Naive B cell (primary cell): ENCODE data around the gene FAM135A. TPM values are rescaled to one million over a fixed set of nuclear protein-coding genes. Genes with fewer than 3 reads are reported as not detected.
A peak's percentile ranks its signal among the peaks of the same experiment; 100 is the strongest.
"Not testable (repeated sequence)": the region's sequence is repeated elsewhere in the genome, so short reads cannot be mapped to it uniquely, and the experiment has no call there.

Source experiments
- ATAC-seq, 2 donors: fragments of 150-1000 bp; cut with Tn5 transposase; 2 replicates each; pipeline ENCODE4 v1.10.0; 2021; ENCODE audit warnings: low read depth in 2 of 2, mild to moderate bottlenecking in 2 of 2, moderate library complexity in 2 of 2
- DNase-seq: peaks from one replicate; pipeline ENCODE4 v3.0.0; 2022
- H3K27ac Mint-ChIP-seq, 6 donors: one replicate each; pipeline ENCODE4 v1.8.0; 2020 to 2022; ENCODE audit warnings: mild to moderate bottlenecking in 6 of 6, mixed read lengths in 6 of 6, moderate library complexity in 5 of 6, inconsistent platforms in 2 of 6
- H3K27me3 Mint-ChIP-seq, 3 donors: one replicate each; pipeline ENCODE4 v1.8.0; 2021 to 2022; ENCODE audit warnings: mixed read lengths in 3 of 3, mild to moderate bottlenecking in 1 of 3
- H3K36me3 Mint-ChIP-seq, 2 donors: one replicate each; pipeline ENCODE4 v1.8.0; 2020 to 2022; ENCODE audit warnings: mixed read lengths in 2 of 2, inconsistent platforms in 1 of 2, mild to moderate bottlenecking in 1 of 2
- H3K4me1 Mint-ChIP-seq, 3 donors: one replicate each; pipeline ENCODE4 v1.8.0; 2020 to 2022; ENCODE audit warnings: mixed read lengths in 3 of 3, inconsistent platforms in 1 of 3, mild to moderate bottlenecking in 1 of 3, moderate library complexity in 1 of 3
- H3K4me3 Mint-ChIP-seq, 8 donors: one replicate each; pipeline ENCODE4 v1.8.0; 2020 to 2022; ENCODE audit warnings: mild to moderate bottlenecking in 8 of 8, mixed read lengths in 8 of 8, moderate library complexity in 8 of 8, inconsistent platforms in 2 of 8
- H3K9me3 Mint-ChIP-seq, 7 donors: one replicate each; pipeline ENCODE4 v1.8.0; 2020 to 2022; ENCODE audit warnings: mixed read lengths in 7 of 7, mild to moderate bottlenecking in 5 of 7, inconsistent platforms in 2 of 7, moderate library complexity in 1 of 7
- polyA plus RNA-seq, 6 donors: library from polyadenylated mRNA; unstranded; fragments of 300-500 nt; fragmentation: Illumina TruSeq; gene quantifications; one replicate each; pipeline ENCODE4 v1.2.3, GENCODE V29; 2021; ENCODE audit warnings: low read depth in 6 of 6

The FAM135A gene
- polyA plus RNA-seq, 6 donors from 2014 or later, result 3.2 to 9.8 (median 7.9) TPM

- DNase-seq, H3K4me3 Mint-ChIP-seq, ATAC-seq, H3K27me3 Mint-ChIP-seq, H3K4me1 Mint-ChIP-seq: not testable (repeated sequence)
- H3K9me3 Mint-ChIP-seq, result peaks cover 0 to 19% (median 12%) of the 10 kb centered on the region in 7 donors
- peaks cover 21 to 22% of the 10 kb centered on the region in 2 donors for H3K36me3 Mint-ChIP-seq
- peak overlapping the region in 1 of 6 donors; percentile 32 for H3K27ac Mint-ChIP-seq
Measured at GRCh38 chr6:70453899-70454298, 40.6 kb downstream of the FAM135A start.

GRCh38 chr6:70456735-70457134 is 43.4 kb downstream of the FAM135A start:
- Mint-ChIP-seq H3K27me3 (no peaks in the 10 kb centered on the region), H3K27ac (no peak overlapping the region), H3K9me3 (peaks cover 0 to 8% (median 6%) of the 10 kb centered on the region in 7 donors), H3K36me3 (peaks cover 10 to 22% of the 10 kb centered on the region in 2 donors), H3K4me1 (peaks cover 0 to 15% (median 10%) of the 10 kb centered on the region in 3 donors), H3K4me3 (no peak overlapping the region)
- no peak for DNase-seq
- no peak for ATAC-seq

- peaks cover 0 to 15% (median 10%) of the 10 kb centered on the region in 3 donors for H3K4me1 Mint-ChIP-seq
- no peaks in the 10 kb centered on the region for H3K27me3 Mint-ChIP-seq
- ATAC-seq (no peak), DNase-seq (no peak)
- no peak overlapping the region for H3K27ac Mint-ChIP-seq
- H3K9me3 Mint-ChIP-seq, result peaks cover 0 to 7% (median 0%) of the 10 kb centered on the region in 7 donors
- peaks cover 1 to 13% of the 10 kb centered on the region in 2 donors for H3K36me3 Mint-ChIP-seq
- H3K4me3 Mint-ChIP-seq, result no peak overlapping the region
Measured at GRCh38 chr6:70459235-70459634, 45.9 kb downstream of the FAM135A start.

GRCh38 chr6:70459699-70460098 is 46.4 kb downstream of the FAM135A start:
- not testable (repeated sequence) for DNase-seq, H3K9me3 Mint-ChIP-seq, H3K4me3 Mint-ChIP-seq, ATAC-seq, H3K27me3 Mint-ChIP-seq
- Mint-ChIP-seq H3K27ac (peak overlapping the region in 1 of 6 donors; percentile 25), H3K36me3 (peaks cover 0 to 12% of the 10 kb centered on the region in 2 donors), H3K4me1 (peaks cover 0 to 15% (median 10%) of the 10 kb centered on the region in 3 donors)

- peaks cover 0 to 5% (median 0%) of the 10 kb centered on the region in 7 donors for H3K9me3 Mint-ChIP-seq
- H3K36me3 Mint-ChIP-seq, result peaks cover 42 to 44% of the 10 kb centered on the region in 2 donors
- ATAC-seq, result no peak
Measured at GRCh38 chr6:70470016-70470415, 56.7 kb downstream of the FAM135A start.

GRCh38 chr6:70470510-70470909 is 57.2 kb downstream of the FAM135A start:
- Mint-ChIP-seq H3K36me3 (peaks cover 41 to 42% of the 10 kb centered on the region in 2 donors), H3K27ac (peak overlapping the region in 1 of 6 donors; percentile 53)
- not testable (repeated sequence) for H3K27me3 Mint-ChIP-seq, H3K9me3 Mint-ChIP-seq, DNase-seq, H3K4me1 Mint-ChIP-seq, ATAC-seq, H3K4me3 Mint-ChIP-seq

More at GRCh38 chr6:70470016-70470415, 56.7 kb downstream of the FAM135A start:
- H3K27ac Mint-ChIP-seq, result peak overlapping the region in 3 of 6 donors; percentile 26 to 78 (median 41)
- H3K27me3 Mint-ChIP-seq, result no peaks in the 10 kb centered on the region
- no peak for DNase-seq
- H3K4me1 Mint-ChIP-seq, result no peaks in the 10 kb centered on the region
- H3K4me3 Mint-ChIP-seq, result no peak overlapping the region

GRCh38 chr6:70474751-70475150 is 61.4 kb downstream of the FAM135A start:
- no peak overlapping the region for H3K4me3 Mint-ChIP-seq
- H3K27me3 Mint-ChIP-seq, result no peaks in the 10 kb centered on the region
- no peak for DNase-seq
- no peak overlapping the region for H3K27ac Mint-ChIP-seq
- H3K36me3 Mint-ChIP-seq, result peaks cover 27 to 45% of the 10 kb centered on the region in 2 donors
- H3K4me1 Mint-ChIP-seq, result no peaks in the 10 kb centered on the region
- peaks cover 0 to 3% (median 0%) of the 10 kb centered on the region in 7 donors for H3K9me3 Mint-ChIP-seq
- no peak for ATAC-seq

- Mint-ChIP-seq H3K27me3 (no peaks in the 10 kb centered on the region), H3K36me3 (peaks cover 14 to 34% of the 10 kb centered on the region in 2 donors), H3K4me1 (no peaks in the 10 kb centered on the region), H3K27ac (peak overlapping the region in 1 of 6 donors; percentile 58), H3K9me3 (peaks cover 0 to 3% (median 0%) of the 10 kb centered on the region in 7 donors), H3K4me3 (no peak overlapping the region)
- ATAC-seq, result no peak
- DNase-seq, result no peak
Measured at GRCh38 chr6:70479236-70479635, 65.9 kb downstream of the FAM135A start.

- H3K27me3 Mint-ChIP-seq, H3K27ac Mint-ChIP-seq, DNase-seq, H3K4me1 Mint-ChIP-seq, ATAC-seq, H3K36me3 Mint-ChIP-seq, H3K9me3 Mint-ChIP-seq, H3K4me3 Mint-ChIP-seq: not testable (repeated sequence)
Measured at GRCh38 chr6:70486638-70487037, 73.3 kb downstream of the FAM135A start.

GRCh38 chr6:70489364-70489763 is 76.1 kb downstream of the FAM135A start:
- no peak for ATAC-seq
- Mint-ChIP-seq H3K9me3 (no peaks in the 10 kb centered on the region), H3K4me1 (no peaks in the 10 kb centered on the region), H3K27ac (no peak overlapping the region), H3K27me3 (no peaks in the 10 kb centered on the region), H3K4me3 (no peak overlapping the region), H3K36me3 (no peaks in the 10 kb centered on the region)
- DNase-seq, result no peak

- DNase-seq, result no peak
- Mint-ChIP-seq H3K4me1 (no peaks in the 10 kb centered on the region), H3K27me3 (no peaks in the 10 kb centered on the region)
Measured at GRCh38 chr6:70494833-70495232, 81.5 kb downstream of the FAM135A start.

GRCh38 chr6:70495790-70496189 is 82.5 kb downstream of the FAM135A start:
- not testable (repeated sequence) for ATAC-seq, H3K27me3 Mint-ChIP-seq
- peak overlapping the region in 1 of 6 donors; percentile 62 for H3K27ac Mint-ChIP-seq

More at GRCh38 chr6:70494833-70495232, 81.5 kb downstream of the FAM135A start:
- no peak overlapping the region for H3K27ac Mint-ChIP-seq
- H3K9me3 Mint-ChIP-seq, result peaks cover 5 to 37% (median 16%) of the 10 kb centered on the region in 7 donors
- no peak for ATAC-seq
- H3K4me3 Mint-ChIP-seq, result no peak overlapping the region
- H3K36me3 Mint-ChIP-seq, result peaks cover 26 to 35% of the 10 kb centered on the region in 2 donors

GRCh38 chr6:70502484-70502883 is 89.2 kb downstream of the FAM135A start:
- no peak overlapping the region for H3K27ac Mint-ChIP-seq
- ATAC-seq (no peak), DNase-seq (no peak)
- no peaks in the 10 kb centered on the region for H3K4me1 Mint-ChIP-seq
- peaks cover 12 to 52% (median 30%) of the 10 kb centered on the region in 7 donors for H3K9me3 Mint-ChIP-seq
- no peak overlapping the region for H3K4me3 Mint-ChIP-seq
- peaks cover 66 to 70% of the 10 kb centered on the region in 2 donors for H3K36me3 Mint-ChIP-seq
- no peaks in the 10 kb centered on the region for H3K27me3 Mint-ChIP-seq

More at GRCh38 chr6:70495790-70496189, 82.5 kb downstream of the FAM135A start:
- Mint-ChIP-seq H3K36me3 (peaks cover 33 to 42% of the 10 kb centered on the region in 2 donors), H3K9me3 (peaks cover 8 to 41% (median 21%) of the 10 kb centered on the region in 7 donors)
- not testable (repeated sequence) for H3K4me1 Mint-ChIP-seq, DNase-seq, H3K4me3 Mint-ChIP-seq

GRCh38 chr6:70503813-70504465 is 90.6 kb downstream of the FAM135A start:
- Mint-ChIP-seq H3K36me3 (peaks cover 55 to 59% of the 10 kb centered on the region in 2 donors), H3K27ac (peak overlapping the region in 1 of 6 donors; percentile 56), H3K4me1 (no peaks in the 10 kb centered on the region), H3K27me3 (no peaks in the 10 kb centered on the region), H3K4me3 (no peak overlapping the region), H3K9me3 (peaks cover 11 to 39% (median 22%) of the 10 kb centered on the region in 7 donors)
- DNase-seq (no peak), ATAC-seq (no peak)
